Measurements from ENCODE around the gene PRPF19. TPM values are rescaled to one million over a fixed set of nuclear protein-coding genes. Genes with fewer than 3 reads are reported as not detected.

PRPF19 gene
- total and polyA plus RNA-seq, 3 experiments from 2014 or later: 19.0 to 204 (median 201) TPM

- no peak overlapping the region for H3K4me3 ChIP-seq (ENCODE audit: low read length)
- Mint-ChIP-seq H3K36me3 (peaks cover 0 to 66% (median 21%) of the 10 kb centered on the region in 3 donors), H3K4me1 (peaks cover 0 to 6% (median 2%) of the 10 kb centered on the region in 3 donors), H3K27me3 (no peaks in the 10 kb centered on the region), H3K4me3 (no peak overlapping the region), H3K27ac (peak overlapping the region in 4 of 8 donors; percentile 3 to 83 (median 52)), H3K9me3 (no peaks in the 10 kb centered on the region)
- H3K36me3 ChIP-seq (ENCODE audit: insufficient read depth, low read length): peaks cover 10% of the 10 kb centered on the region
- ChIA-PET CTCF (no interaction called here), POLR2A (no interaction called here)
- H3K27ac ChIP-seq (ENCODE audit: low read depth, low read length): no peak overlapping the region
- H3K9me3 ChIP-seq (ENCODE audit: low read length): no peaks in the 10 kb centered on the region
- no peaks in the 10 kb centered on the region for H3K27me3 ChIP-seq (ENCODE audit: insufficient read depth, low read length, poor library complexity, severe bottlenecking)
- DNase-seq: no peak
- no peaks in the 10 kb centered on the region for H3K4me1 ChIP-seq (ENCODE audit: insufficient read depth, low read length)
These were observed 25.6 kb downstream of the PRPF19 start for GRCh38 chr11:60880643-60881282.

- Histone ChIP-seq H3K9me3 (ENCODE audit: low read length) (no peaks in the 10 kb centered on the region), H3K36me3 (ENCODE audit: insufficient read depth, low read length) (peaks cover 10% of the 10 kb centered on the region), H3K27ac (ENCODE audit: low read depth, low read length) (no peak overlapping the region), H3K4me1 (ENCODE audit: insufficient read depth, low read length) (no peaks in the 10 kb centered on the region), H3K4me3 (ENCODE audit: low read length) (no peak overlapping the region), H3K27me3 (ENCODE audit: insufficient read depth, low read length, poor library complexity, severe bottlenecking) (no peaks in the 10 kb centered on the region)
- peaks cover 0 to 67% (median 21%) of the 10 kb centered on the region in 3 donors for H3K36me3 Mint-ChIP-seq
- H3K4me3 Mint-ChIP-seq: no peak overlapping the region
- no peaks in the 10 kb centered on the region for H3K27me3 Mint-ChIP-seq
- POLR2A ChIA-PET: no interaction called here
- no peak for DNase-seq
- peaks cover 0 to 6% (median 2%) of the 10 kb centered on the region in 3 donors for H3K4me1 Mint-ChIP-seq
- CTCF ChIA-PET: no interaction called here
- peak overlapping the region in 1 of 8 donors; percentile 29 for H3K27ac Mint-ChIP-seq
- H3K9me3 Mint-ChIP-seq: no peaks in the 10 kb centered on the region
These were observed 26.3 kb downstream of the PRPF19 start for GRCh38 chr11:60879971-60880588.

- Histone ChIP-seq H3K27me3 (ENCODE audit: insufficient read depth, low read length, poor library complexity, severe bottlenecking) (no peaks in the 10 kb centered on the region), H3K36me3 (ENCODE audit: insufficient read depth, low read length) (peaks cover 10% of the 10 kb centered on the region), H3K4me1 (ENCODE audit: insufficient read depth, low read length) (no peaks in the 10 kb centered on the region), H3K4me3 (ENCODE audit: low read length) (no peak overlapping the region), H3K9me3 (ENCODE audit: low read length) (no peaks in the 10 kb centered on the region), H3K27ac (ENCODE audit: low read depth, low read length) (no peak overlapping the region)
- Mint-ChIP-seq H3K9me3 (no peaks in the 10 kb centered on the region), H3K4me3 (no peak overlapping the region), H3K27ac (no peak overlapping the region), H3K36me3 (peaks cover 0 to 65% (median 19%) of the 10 kb centered on the region in 3 donors), H3K4me1 (peaks cover 2 to 8% (median 3%) of the 10 kb centered on the region in 3 donors), H3K27me3 (no peaks in the 10 kb centered on the region)
- no peak for DNase-seq
- ChIA-PET CTCF (interaction anchor here (1.0 to 1.6 kb wide), 2 partner anchors 8 to 22 kb away, joined by 3 read pairs; no protein-coding TSS in a partner anchor), POLR2A (no interaction called here)
These were observed 27.3 kb downstream of the PRPF19 start for GRCh38 chr11:60879104-60879503.

GRCh38 chr11:60878245-60879101, 27.9 kb downstream of the PRPF19 start:
- no peaks in the 10 kb centered on the region for H3K9me3 Mint-ChIP-seq
- POLR2A ChIA-PET: interaction anchor here (0.9 kb wide), 1 partner anchor 10 kb away, joined by 3 read pairs; no protein-coding TSS in a partner anchor

GRCh38 chr11:60876168-60876485, 30.3 kb downstream of the PRPF19 start:
- CTCF ChIA-PET: interaction anchor here (1.9 kb wide), 1 partner anchor 23 kb away, joined by 7 read pairs; no protein-coding TSS in a partner anchor
- Mint-ChIP-seq H3K27ac (no peak overlapping the region), H3K27me3 (no peaks in the 10 kb centered on the region), H3K36me3 (peaks cover 0 to 39% (median 4%) of the 10 kb centered on the region in 3 donors), H3K4me1 (peaks cover 11 to 29% (median 23%) of the 10 kb centered on the region in 3 donors), H3K4me3 (no peak overlapping the region), H3K9me3 (no peaks in the 10 kb centered on the region)
- Histone ChIP-seq H3K4me1 (ENCODE audit: insufficient read depth, low read length) (peaks cover 22% of the 10 kb centered on the region), H3K36me3 (ENCODE audit: insufficient read depth, low read length) (peaks cover 10% of the 10 kb centered on the region), H3K27me3 (ENCODE audit: insufficient read depth, low read length, poor library complexity, severe bottlenecking) (no peaks in the 10 kb centered on the region), H3K9me3 (ENCODE audit: low read length) (no peaks in the 10 kb centered on the region), H3K4me3 (ENCODE audit: low read length) (no peak overlapping the region), H3K27ac (ENCODE audit: low read depth, low read length) (no peak overlapping the region)
- POLR2A ChIA-PET: no interaction called here
- no peak for DNase-seq

More at GRCh38 chr11:60878245-60879101, 27.9 kb downstream of the PRPF19 start:
- H3K27ac Mint-ChIP-seq: peak overlapping the region in 2 of 8 donors; percentile 18 to 69
- Histone ChIP-seq H3K27me3 (ENCODE audit: insufficient read depth, low read length, poor library complexity, severe bottlenecking) (no peaks in the 10 kb centered on the region), H3K27ac (ENCODE audit: low read depth, low read length) (no peak overlapping the region), H3K4me3 (ENCODE audit: low read length) (no peak overlapping the region), H3K36me3 (ENCODE audit: insufficient read depth, low read length) (peaks cover 10% of the 10 kb centered on the region), H3K4me1 (ENCODE audit: insufficient read depth, low read length) (peaks cover under 1% of the 10 kb centered on the region), H3K9me3 (ENCODE audit: low read length) (no peaks in the 10 kb centered on the region)
- no peak for DNase-seq
- H3K36me3 Mint-ChIP-seq: peaks cover 0 to 59% (median 16%) of the 10 kb centered on the region in 3 donors
- CTCF ChIA-PET: interaction anchor here (1.0 to 1.6 kb wide), 2 partner anchors 9 to 23 kb away, joined by 3 read pairs; no protein-coding TSS in a partner anchor
- H3K4me3 Mint-ChIP-seq: no peak overlapping the region
- H3K4me1 Mint-ChIP-seq: peaks cover 0 to 9% (median 5%) of the 10 kb centered on the region in 3 donors
- no peaks in the 10 kb centered on the region for H3K27me3 Mint-ChIP-seq

- no peaks in the 10 kb centered on the region for H3K27me3 ChIP-seq (ENCODE audit: insufficient read depth, low read length, poor library complexity, severe bottlenecking)
- no peaks in the 10 kb centered on the region for H3K9me3 Mint-ChIP-seq
- no peaks in the 10 kb centered on the region for H3K9me3 ChIP-seq (ENCODE audit: low read length)
- H3K27me3 Mint-ChIP-seq: no peaks in the 10 kb centered on the region
- H3K4me1 Mint-ChIP-seq: peaks cover 14 to 35% (median 28%) of the 10 kb centered on the region in 3 donors
- peaks cover 26% of the 10 kb centered on the region for H3K4me1 ChIP-seq (ENCODE audit: insufficient read depth, low read length)
- H3K4me3 Mint-ChIP-seq: no peak overlapping the region
- ChIA-PET CTCF (interaction anchor here (1.0 to 1.9 kb wide), 3 partner anchors 12 to 23 kb away, joined by 3 to 7 read pairs (median 4); no protein-coding TSS in a partner anchor), POLR2A (no interaction called here)
- H3K36me3 ChIP-seq (ENCODE audit: insufficient read depth, low read length): peaks cover 9% of the 10 kb centered on the region
- no peak overlapping the region for H3K27ac ChIP-seq (ENCODE audit: low read depth, low read length)
- H3K36me3 Mint-ChIP-seq: peaks cover 0 to 33% (median under 1%) of the 10 kb centered on the region in 3 donors
- H3K4me3 ChIP-seq (ENCODE audit: low read length): no peak overlapping the region
- H3K27ac Mint-ChIP-seq: no peak overlapping the region
- DNase-seq: no peak
These were observed 30.8 kb downstream of the PRPF19 start for GRCh38 chr11:60875366-60876167.
